ENCODE measurements around the gene TAMALIN.

The TAMALIN gene

DNA sequence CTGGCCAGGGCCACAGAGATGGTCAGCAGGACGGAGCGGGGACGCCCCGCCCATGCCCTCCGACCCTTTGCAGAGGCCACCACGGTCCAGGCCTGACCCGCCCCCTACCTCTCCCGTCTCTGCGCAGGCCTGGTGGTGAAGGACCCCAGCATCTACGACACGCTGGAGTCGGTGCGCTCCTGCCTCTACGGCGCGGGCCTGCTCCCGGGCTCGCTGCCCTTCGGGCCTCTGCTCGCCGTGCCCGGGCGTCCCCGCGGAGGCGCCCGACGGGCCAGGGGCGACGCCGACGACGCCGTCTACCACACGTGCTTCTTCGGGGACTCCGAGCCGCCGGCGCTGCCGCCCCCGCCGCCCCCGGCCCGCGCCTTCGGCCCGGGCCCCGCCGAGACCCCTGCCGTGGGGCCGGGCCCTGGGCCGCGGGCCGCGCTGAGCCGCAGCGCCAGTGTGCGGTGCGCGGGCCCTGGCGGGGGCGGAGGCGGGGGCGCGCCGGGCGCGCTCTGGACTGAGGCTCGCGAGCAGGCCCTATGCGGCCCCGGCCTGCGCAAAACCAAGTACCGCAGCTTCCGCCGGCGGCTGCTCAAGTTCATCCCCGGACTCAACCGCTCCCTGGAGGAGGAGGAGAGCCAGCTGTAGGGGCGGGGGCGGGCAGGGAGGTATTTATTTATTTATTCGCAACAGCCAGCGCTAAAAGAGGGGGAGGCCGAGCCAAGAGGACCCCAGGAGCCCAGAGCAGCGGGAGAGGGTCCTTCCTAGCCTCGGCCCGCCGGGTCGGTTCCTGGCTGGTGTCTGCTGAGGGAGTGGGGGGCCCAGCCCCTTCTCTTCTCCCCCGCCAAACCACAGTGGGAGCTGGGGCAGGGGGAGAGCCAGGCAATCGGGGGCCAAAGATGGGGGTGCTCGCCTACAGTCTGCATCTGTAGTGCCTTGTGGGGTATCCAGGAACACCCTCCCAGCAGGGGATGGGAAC is 8.1 kb downstream of the TAMALIN start:
- no peak for DNase-seq

- no peak for DNase-seq
Observed at GRCh38 chr12:52015532-52016041, 8.8 kb downstream of the TAMALIN start.

DNA sequence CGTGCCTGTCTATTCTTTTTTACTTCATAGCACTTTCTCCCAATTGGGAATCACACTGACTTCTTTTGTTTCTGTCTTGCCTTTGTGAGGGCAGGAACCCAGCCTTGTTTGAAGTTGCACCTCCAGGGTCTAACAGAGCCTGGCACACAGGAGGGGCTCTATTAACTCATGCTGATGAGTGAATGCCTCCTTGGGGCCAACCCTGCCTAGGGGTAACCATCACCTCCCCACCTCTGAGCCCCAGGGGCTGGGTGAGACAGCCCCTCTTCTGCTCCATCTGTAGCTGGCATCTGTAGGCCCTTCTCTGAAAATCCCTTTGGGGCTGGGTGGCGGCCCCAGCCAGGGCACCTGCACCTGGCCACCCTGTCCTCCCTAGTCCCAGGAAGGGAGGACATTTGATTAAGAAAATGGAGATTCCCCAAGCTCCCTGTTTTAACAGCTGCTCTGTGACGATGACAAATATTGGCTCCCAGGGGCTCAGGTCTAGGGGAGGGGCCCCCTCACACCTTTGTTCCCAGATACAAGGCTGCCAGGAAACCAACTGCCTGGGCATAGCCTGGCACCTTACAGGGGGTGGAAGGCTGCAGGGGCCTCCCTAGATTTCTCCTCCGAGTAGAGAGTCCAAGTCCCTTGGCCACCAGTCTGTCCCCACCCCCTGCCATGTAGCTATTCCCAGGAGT is 11.8 kb downstream of the TAMALIN start:
- no peak for DNase-seq

- no peak for DNase-seq
Observed at GRCh38 chr12:52019113-52019770, 12.5 kb downstream of the TAMALIN start.

GRCh38 chr12:52020539-52021336 is 14.0 kb downstream of the TAMALIN start:
- peak; percentile 55 for DNase-seq

DNA sequence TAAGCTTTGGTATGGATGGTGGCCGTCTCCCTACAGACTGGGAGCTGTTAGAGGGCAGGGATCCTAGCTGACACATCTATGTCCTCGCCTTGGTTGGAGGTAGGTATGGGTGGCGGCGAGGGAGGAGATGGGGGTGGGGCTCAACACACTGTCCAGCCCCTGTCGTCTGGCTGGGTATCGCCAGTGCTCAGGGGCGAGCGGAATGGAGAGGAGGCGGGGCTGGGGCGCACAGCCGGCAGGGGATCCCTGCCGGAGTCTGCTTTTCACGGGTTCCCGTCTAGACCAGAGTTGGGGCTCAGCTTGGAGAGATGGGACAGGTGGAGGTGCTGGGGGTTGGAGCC is 16.1 kb downstream of the TAMALIN start:
- no peak for DNase-seq

GRCh38 chr12:52023182-52023975 is 16.6 kb downstream of the TAMALIN start:
- DNase-seq: peak; percentile 57

- no peak for DNase-seq
Observed at GRCh38 chr12:52023976-52024688, 17.4 kb downstream of the TAMALIN start.

DNA sequence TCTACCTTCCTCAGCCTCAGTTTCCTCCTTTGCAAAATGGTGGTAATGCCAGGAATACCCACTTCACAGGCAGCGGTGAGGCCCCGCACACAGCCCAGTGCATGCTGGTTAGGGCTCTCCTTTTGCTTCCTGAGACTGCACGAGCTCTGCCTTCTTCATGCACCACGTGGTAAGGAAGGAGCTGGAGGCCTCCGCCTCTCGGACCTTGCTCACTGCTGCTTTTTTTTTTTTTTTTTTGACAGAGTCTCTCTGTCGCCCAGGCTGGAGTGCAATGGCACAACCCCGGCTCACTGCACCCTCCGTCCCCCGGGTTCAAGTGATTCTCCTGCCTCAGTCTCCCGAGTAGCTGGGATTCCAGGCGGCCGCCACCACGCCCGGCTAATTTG is 18.1 kb downstream of the TAMALIN start:
- DNase-seq: no peak

GRCh38 chr12:52026263-52026662 is 19.5 kb downstream of the TAMALIN start:
- no peak for DNase-seq

DNA sequence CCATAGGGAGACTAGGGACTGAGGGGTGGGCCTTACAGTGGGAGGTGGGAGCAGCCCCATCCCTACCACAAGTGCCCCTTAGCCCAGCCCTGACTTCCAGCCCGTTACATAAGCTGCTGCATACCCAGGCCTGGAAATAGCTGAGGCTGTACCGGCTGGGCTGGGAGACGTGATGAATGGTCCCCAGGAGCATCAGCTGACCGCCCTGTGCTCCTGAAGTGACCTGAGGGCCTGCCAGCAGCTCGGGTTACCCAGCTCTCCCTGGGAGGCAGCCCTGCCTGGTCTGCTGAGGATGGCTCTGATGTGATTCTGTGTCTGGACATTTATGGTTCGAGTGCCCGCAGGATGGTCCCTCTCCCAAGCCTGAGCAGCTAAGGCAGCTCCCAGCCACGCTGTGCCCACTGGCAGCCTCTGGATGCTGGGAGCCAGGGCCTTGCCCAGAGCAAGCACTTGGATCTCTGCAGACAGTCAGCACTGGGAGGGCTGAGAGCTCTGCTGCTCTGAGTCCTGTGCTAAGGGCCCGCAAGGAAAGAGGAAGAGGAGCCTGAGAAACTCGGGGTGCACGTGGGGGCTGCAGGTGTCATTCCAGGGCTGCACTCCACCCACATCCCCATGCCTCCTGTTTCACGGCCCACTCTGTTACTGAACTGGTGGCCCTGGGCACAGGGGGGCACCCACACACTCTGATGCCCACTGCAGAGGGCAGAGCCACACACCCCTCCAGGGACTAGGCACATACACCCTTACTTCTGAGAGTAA is 20.5 kb downstream of the TAMALIN start:
- DNase-seq: no peak

DNA sequence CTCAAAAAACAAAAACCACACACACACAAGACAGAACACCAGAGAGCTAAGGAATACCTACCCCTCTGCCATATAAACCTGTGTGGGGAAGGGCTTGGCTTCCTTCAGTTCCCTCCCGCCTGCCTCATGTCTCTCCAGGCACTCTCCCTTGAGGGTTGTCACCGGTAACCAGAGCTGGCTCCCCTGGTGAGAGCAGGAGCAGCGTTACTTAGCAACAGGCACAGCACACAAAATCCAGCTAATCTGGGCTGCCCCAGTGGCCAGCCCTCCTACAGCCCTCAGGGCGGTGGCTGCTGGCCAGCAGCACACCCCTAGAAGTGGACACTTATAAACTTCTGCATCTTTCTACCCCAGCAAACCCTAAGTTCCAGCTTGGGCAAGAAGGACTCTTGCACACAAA is 22.9 kb downstream of the TAMALIN start:
- DNase-seq: peak; percentile 58

- peak; percentile 44 for DNase-seq
Observed at GRCh38 chr12:52032446-52032803, 25.7 kb downstream of the TAMALIN start.

- DNase-seq: peak; percentile 97
Observed at GRCh38 chr12:52032804-52033445, 26.2 kb downstream of the TAMALIN start.

DNA sequence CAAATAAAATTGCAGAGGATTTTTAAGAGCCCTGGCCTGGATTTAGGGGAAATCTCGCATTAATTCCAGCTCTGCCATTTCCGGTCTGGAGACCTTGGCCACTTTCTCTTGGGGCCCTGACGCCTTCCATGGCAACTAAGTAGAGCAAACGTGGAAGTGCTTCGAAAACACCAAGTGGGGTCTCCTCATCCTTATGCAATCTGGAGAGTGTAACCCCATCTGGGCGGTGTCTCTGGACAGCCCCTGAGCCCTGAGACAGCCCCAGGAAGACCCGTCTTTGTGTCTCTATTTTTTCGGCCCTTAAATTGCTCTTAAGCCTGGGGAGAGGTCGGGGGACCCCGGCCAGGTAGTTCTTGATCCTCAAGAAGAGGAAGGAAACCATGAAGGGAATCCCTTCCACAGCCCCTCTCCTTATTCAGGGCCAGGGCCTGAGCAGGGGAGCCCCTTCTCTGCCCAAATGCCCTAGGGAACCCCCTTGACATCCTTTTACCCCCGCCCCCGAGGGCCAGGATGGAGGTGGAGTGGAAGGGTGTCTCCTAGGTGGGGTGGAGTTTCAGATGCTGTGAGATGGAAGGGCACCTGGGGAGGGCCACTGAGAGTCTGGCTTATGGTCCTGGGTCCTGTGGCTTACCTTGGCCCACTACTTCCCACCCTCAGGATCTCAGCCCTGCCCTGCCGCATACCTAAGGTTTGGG is 26.8 kb downstream of the TAMALIN start:
- no peak for DNase-seq

DNA sequence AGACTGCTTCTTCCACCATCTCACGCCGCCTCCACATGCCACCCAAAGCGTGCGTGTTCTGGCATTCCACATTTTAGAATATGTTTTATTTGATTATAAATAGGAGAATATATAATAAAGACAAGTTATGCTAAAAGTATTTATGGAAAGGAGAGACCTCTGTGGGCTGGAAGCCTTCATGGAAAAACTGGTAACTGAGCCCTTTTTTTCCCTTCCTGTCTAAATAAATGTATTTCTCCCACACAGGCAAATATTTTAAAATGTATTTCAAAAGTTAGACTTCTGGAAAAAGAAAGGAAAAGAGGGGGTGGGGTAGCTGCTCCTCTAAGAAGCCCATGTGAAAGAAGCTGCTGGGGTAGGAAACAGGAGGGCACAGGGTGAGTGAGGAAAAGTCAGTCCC is 28.4 kb downstream of the TAMALIN start:
- no peak for DNase-seq

DNA sequence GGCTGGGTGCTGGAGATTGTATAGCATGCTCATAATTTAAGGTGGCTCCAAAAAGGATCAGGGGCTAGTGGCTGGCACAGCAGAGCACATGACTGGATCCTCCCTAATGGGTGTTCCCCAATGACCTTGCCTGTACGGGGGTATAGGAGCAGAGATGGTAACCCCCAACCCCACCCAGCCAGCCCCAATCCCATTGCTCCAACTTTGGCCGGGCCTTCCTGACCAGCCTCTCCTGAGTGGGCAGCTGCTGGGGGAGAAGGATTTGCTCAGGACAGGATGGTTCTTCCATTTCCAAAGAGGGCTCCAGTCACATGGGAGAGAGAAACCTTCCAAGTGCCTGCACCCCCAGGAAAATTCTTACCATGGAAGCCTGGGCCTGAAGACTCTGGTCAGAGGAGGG is 29.2 kb downstream of the TAMALIN start:
- DNase-seq: no peak

DNA sequence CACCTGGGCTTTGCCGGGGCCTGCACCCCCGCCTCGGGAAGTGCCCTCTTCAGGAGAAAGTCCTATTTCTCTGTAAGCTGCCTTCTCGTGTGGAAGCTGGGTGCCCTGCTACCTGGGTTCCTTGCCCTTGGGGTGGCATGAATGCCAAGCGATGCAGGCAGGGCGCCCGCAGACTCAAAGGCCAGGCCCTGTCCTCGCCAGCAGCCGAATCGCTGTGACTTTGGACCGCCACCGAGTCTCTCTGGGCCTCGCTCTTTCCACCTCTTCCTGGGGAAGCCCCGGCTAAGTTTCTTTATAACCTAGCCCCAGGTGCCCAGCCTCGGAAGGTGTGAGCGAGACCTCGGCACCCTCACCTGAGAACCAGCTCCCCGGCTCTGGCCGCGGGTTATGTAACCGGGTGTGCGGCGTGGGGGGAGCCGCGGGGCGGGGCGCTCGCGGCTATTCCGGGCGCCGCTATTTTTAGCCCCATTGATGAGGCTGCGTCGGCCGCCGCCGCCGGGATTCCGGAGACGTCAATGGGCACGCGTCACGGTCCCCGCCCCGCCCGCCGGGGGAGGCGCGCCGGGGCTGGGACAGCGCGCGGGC is 29.9 kb downstream of the TAMALIN start:
- DNase-seq: peak; percentile 82
